GM12892 (cell line): Measurements from ENCODE around the gene HOXB6.

Experiments used
- POLR2A ChIP-seq: IDR thresholded peaks from 2 replicates; pipeline ENCODE4 v1.6.1; 2011; ENCODE audit warnings: low read depth, low read length, control low read depth
- POLR2AphosphoS5 ChIP-seq: IDR thresholded peaks from 2 replicates; pipeline ENCODE4 v1.6.1; 2011; ENCODE audit warnings: low read depth, low read length, control low read depth

DNA sequence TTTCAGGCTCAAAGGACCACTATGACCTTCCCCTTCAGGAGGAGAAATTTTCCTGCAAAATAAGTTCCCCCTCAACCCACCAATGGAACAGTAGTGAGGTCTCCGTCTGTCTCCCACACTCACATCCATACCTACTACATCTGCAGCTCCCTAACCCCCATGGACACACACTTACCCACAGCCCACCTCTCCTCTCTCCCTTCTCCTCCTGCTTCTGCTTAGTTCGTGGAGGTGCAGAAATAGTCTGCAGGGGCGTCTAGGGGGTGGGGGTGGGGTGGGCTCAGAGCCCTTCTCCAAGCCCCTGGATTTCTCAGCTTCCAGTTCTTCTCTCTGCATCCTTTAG is 35.6 kb downstream of the HOXB6 start:
- TF ChIP-seq POLR2A (no peak), POLR2AphosphoS5 (no peak)
